Mesenchymal stem cell (in vitro differentiated cells and primary cell): ENCODE results near the gene PLD3.

Experiments
- DNase-seq: peaks from one replicate; pipeline ENCODE4 v3.0.0-alpha.2; 2013
- H2AFZ ChIP-seq: one replicate; pipeline ENCODE4 v1.6.1; 2013; ENCODE audit warnings: low read depth, mild to moderate bottlenecking, control low read depth, inconsistent platforms, low read length, moderate library complexity
- H2AK5ac ChIP-seq: 2 replicates; pipeline ENCODE4 v1.6.1; 2013; ENCODE audit warnings: low read length, moderate library complexity, mild to moderate bottlenecking, inconsistent platforms; ENCODE audit not compliant: severe bottlenecking
- H2BK120ac ChIP-seq: one replicate; pipeline ENCODE4 v1.6.1; 2013; ENCODE audit warnings: low read depth, mild to moderate bottlenecking, inconsistent platforms, low read length, moderate library complexity
- H2BK12ac ChIP-seq, 2 experiments: one replicate each; pipeline ENCODE4 v1.6.1; 2013; ENCODE audit warnings: inconsistent platforms in 2 of 2, low read length in 2 of 2, mild to moderate bottlenecking in 2 of 2, moderate library complexity in 2 of 2, control low read depth in 1 of 2
- H2BK15ac ChIP-seq: one replicate; pipeline ENCODE4 v1.6.1; 2013; ENCODE audit warnings: mild to moderate bottlenecking, low read depth, inconsistent platforms; ENCODE audit not compliant: poor library complexity, severe bottlenecking
- H2BK5ac ChIP-seq: 2 replicates; pipeline ENCODE4 v1.6.1; 2013; ENCODE audit warnings: low read depth, mild to moderate bottlenecking, low read length, control low read depth, inconsistent platforms; ENCODE audit not compliant: poor library complexity, severe bottlenecking
- H3K14ac ChIP-seq, 2 experiments: one replicate each; pipeline ENCODE4 v1.6.1; 2013; ENCODE audit warnings: inconsistent platforms in 2 of 2, low read length in 2 of 2, control low read depth in 1 of 2, mild to moderate bottlenecking in 1 of 2, moderate library complexity in 1 of 2
- H3K18ac ChIP-seq, 2 experiments: one replicate each; pipeline ENCODE4 v1.6.1; 2013; ENCODE audit warnings: inconsistent platforms in 2 of 2, low read length in 2 of 2, control low read depth in 1 of 2, low read depth in 1 of 2, mild to moderate bottlenecking in 1 of 2
- H3K23ac ChIP-seq, 2 experiments: one replicate each; pipeline ENCODE4 v1.6.1; 2013; ENCODE audit warnings: inconsistent platforms in 2 of 2, low read length in 2 of 2, mild to moderate bottlenecking in 2 of 2, moderate library complexity in 2 of 2, control low read depth in 1 of 2
- H3K27ac ChIP-seq: 2 replicates; pipeline ENCODE4 v1.5.1; 2013; ENCODE audit warnings: mild to moderate bottlenecking, moderate library complexity, low read length, control low read depth, inconsistent platforms; ENCODE audit not compliant: poor library complexity, severe bottlenecking
- H3K27me3 ChIP-seq, 2 experiments: 2 replicates each; pipeline versions ENCODE4 v1.6.1 to v1.7.0; 2013; ENCODE audit warnings: low read length in 2 of 2, mild to moderate bottlenecking in 2 of 2, moderate library complexity in 2 of 2, control low read depth in 1 of 2, inconsistent platforms in 1 of 2; ENCODE audit not compliant: control insufficient read depth in 1 of 2, insufficient read depth in 1 of 2
- H3K36me3 ChIP-seq, 2 experiments: 2 replicates each; pipeline versions ENCODE4 v1.6.1 to v1.7.0; 2013; ENCODE audit warnings: low read length in 2 of 2, control low read depth in 1 of 2, inconsistent platforms in 1 of 2, low read depth in 1 of 2, mild to moderate bottlenecking in 1 of 2; ENCODE audit not compliant: insufficient read depth in 2 of 2, control insufficient read depth in 1 of 2
- H3K4ac ChIP-seq, 2 experiments: one replicate each; pipeline ENCODE4 v1.6.1; 2013; ENCODE audit warnings: inconsistent platforms in 2 of 2, low read length in 2 of 2, mild to moderate bottlenecking in 2 of 2, moderate library complexity in 2 of 2, control low read depth in 1 of 2, low read depth in 1 of 2
- H3K4me1 ChIP-seq: 2 replicates; pipeline ENCODE4 v1.6.1; 2013; ENCODE audit warnings: low read depth, low read length, control low read depth; ENCODE audit not compliant: control insufficient read depth, insufficient read depth
- H3K4me2 ChIP-seq: 2 replicates; pipeline ENCODE4 v1.6.1; 2013; ENCODE audit warnings: low read length, mild to moderate bottlenecking, inconsistent platforms; ENCODE audit not compliant: poor library complexity, severe bottlenecking
- H3K4me3 ChIP-seq, 2 experiments: 2 replicates each; pipeline versions ENCODE4 v1.5.1 to v1.7.0; 2013; ENCODE audit warnings: low read length in 2 of 2, mild to moderate bottlenecking in 2 of 2, control low read depth in 1 of 2, low read depth in 1 of 2; ENCODE audit not compliant: insufficient read depth in 1 of 2
- H3K79me1 ChIP-seq: replicated peaks from 2 replicates; pipeline ENCODE4 v1.6.1; 2013; ENCODE audit warnings: mild to moderate bottlenecking, control low read depth, low read length, inconsistent platforms; ENCODE audit not compliant: poor library complexity, severe bottlenecking
- H3K9ac ChIP-seq: 2 replicates; pipeline ENCODE4 v1.7.0; 2013; ENCODE audit warnings: mild to moderate bottlenecking, low read length, moderate library complexity
- H3K9me3 ChIP-seq: 2 replicates; pipeline ENCODE4 v1.7.0; 2013; ENCODE audit warnings: mild to moderate bottlenecking, low read length; ENCODE audit not compliant: control insufficient read depth
- H4K8ac ChIP-seq: one replicate; pipeline ENCODE4 v1.6.1; 2013; ENCODE audit warnings: inconsistent platforms, mild to moderate bottlenecking, low read length, moderate library complexity
- H4K91ac ChIP-seq: one replicate; pipeline ENCODE4 v1.6.1; 2013; ENCODE audit warnings: mild to moderate bottlenecking, low read length, inconsistent platforms
- WGBS: methylation state at CpG from one replicate; pipeline ENCODE4 v1.1.7; 2013; ENCODE audit warnings: mixed read lengths; 5-methylcytosine and 5-hydroxymethylcytosine counted together

Gene PLD3

GRCh38 chr19:40360020-40360707 is 11.7 kb downstream of the PLD3 start:
- no peak overlapping the region for H3K27ac ChIP-seq
- H3K4me3 ChIP-seq: no peak overlapping the region
- 96% methylated on average over 13 of the region's 13 CpGs for WGBS
- no peak for DNase-seq
- no peaks in the 10 kb centered on the region for H3K27me3 ChIP-seq
- no peak overlapping the region for H2BK5ac ChIP-seq
- peak overlapping the region; percentile 14 for H4K91ac ChIP-seq
- H3K23ac ChIP-seq: no peak overlapping the region
- H3K14ac ChIP-seq: no peak overlapping the region
- no peak overlapping the region for H4K8ac ChIP-seq
- H3K9ac ChIP-seq: no peak overlapping the region
- H3K18ac ChIP-seq: no peak overlapping the region
- H3K4me2 ChIP-seq: no peak overlapping the region
- H2BK120ac ChIP-seq: no peak overlapping the region
- peaks cover 37% of the 10 kb centered on the region for H3K79me1 ChIP-seq
- H3K4ac ChIP-seq: no peak overlapping the region
- H2AFZ ChIP-seq: no peak overlapping the region
- H2BK15ac ChIP-seq: no peak overlapping the region
- H2BK12ac ChIP-seq: no peak overlapping the region
- no peaks in the 10 kb centered on the region for H3K9me3 ChIP-seq
- H2AK5ac ChIP-seq: no peak overlapping the region
- H3K4me1 ChIP-seq: peaks cover 9% of the 10 kb centered on the region
- H3K36me3 ChIP-seq: peaks cover 18 to 21% of the 10 kb centered on the region in 2 experiments

- H3K4me3 ChIP-seq: no peak overlapping the region
- H3K18ac ChIP-seq: no peak overlapping the region
- H3K36me3 ChIP-seq: peaks cover 16 to 19% of the 10 kb centered on the region in 2 experiments
- H3K4ac ChIP-seq: no peak overlapping the region
- no peak overlapping the region for H2BK5ac ChIP-seq
- H3K23ac ChIP-seq: no peak overlapping the region
- H4K8ac ChIP-seq: no peak overlapping the region
- no peak overlapping the region for H2BK12ac ChIP-seq
- H3K9ac ChIP-seq: no peak overlapping the region
- H3K4me1 ChIP-seq: peaks cover 9% of the 10 kb centered on the region
- no peak overlapping the region for H3K4me2 ChIP-seq
- no peaks in the 10 kb centered on the region for H3K27me3 ChIP-seq
- H2AK5ac ChIP-seq: no peak overlapping the region
- no peak overlapping the region for H3K14ac ChIP-seq
- no peaks in the 10 kb centered on the region for H3K9me3 ChIP-seq
- peak; percentile 33 for DNase-seq
- no peak overlapping the region for H2BK120ac ChIP-seq
- 94% methylated on average over 12 of the region's 12 CpGs for WGBS
- peaks cover 33% of the 10 kb centered on the region for H3K79me1 ChIP-seq
- H3K27ac ChIP-seq: no peak overlapping the region
- H2AFZ ChIP-seq: no peak overlapping the region
- H2BK15ac ChIP-seq: no peak overlapping the region
- no peak overlapping the region for H4K91ac ChIP-seq
Observed at GRCh38 chr19:40360708-40361241, 12.3 kb downstream of the PLD3 start.

GRCh38 chr19:40362160-40362559 is 13.7 kb downstream of the PLD3 start:
- no peak overlapping the region for H2AFZ ChIP-seq
- DNase-seq: no peak
- no peak overlapping the region for H3K4me3 ChIP-seq
- no peak overlapping the region for H3K23ac ChIP-seq
- 100% methylated on average over 2 of the region's 3 CpGs for WGBS
- H3K9ac ChIP-seq: no peak overlapping the region
- no peaks in the 10 kb centered on the region for H3K27me3 ChIP-seq
- H2AK5ac ChIP-seq: no peak overlapping the region
- no peak overlapping the region for H2BK12ac ChIP-seq
- no peak overlapping the region for H3K4me2 ChIP-seq
- no peaks in the 10 kb centered on the region for H3K9me3 ChIP-seq
- H3K4ac ChIP-seq: no peak overlapping the region
- no peak overlapping the region for H4K8ac ChIP-seq
- peaks cover 21% of the 10 kb centered on the region for H3K4me1 ChIP-seq
- H2BK15ac ChIP-seq: no peak overlapping the region
- H3K36me3 ChIP-seq: peaks cover 15 to 29% of the 10 kb centered on the region in 2 experiments
- H3K14ac ChIP-seq: no peak overlapping the region
- H2BK5ac ChIP-seq: no peak overlapping the region
- H2BK120ac ChIP-seq: no peak overlapping the region
- H3K27ac ChIP-seq: no peak overlapping the region
- H3K18ac ChIP-seq: no peak overlapping the region
- H3K79me1 ChIP-seq: peaks cover 25% of the 10 kb centered on the region
- no peak overlapping the region for H4K91ac ChIP-seq

GRCh38 chr19:40363069-40363468 is 14.6 kb downstream of the PLD3 start:
- Histone ChIP-seq H2AK5ac (no peak overlapping the region), H3K23ac (no peak overlapping the region), H3K4me1 (peaks cover 28% of the 10 kb centered on the region), H3K4me2 (no peak overlapping the region), H3K4me3 (no peak overlapping the region), H3K18ac (no peak overlapping the region), H4K8ac (no peak overlapping the region), H3K36me3 (peaks cover 21 to 39% of the 10 kb centered on the region in 2 experiments), H2BK12ac (no peak overlapping the region), H3K79me1 (peaks cover 31% of the 10 kb centered on the region), H4K91ac (no peak overlapping the region), H3K4ac (no peak overlapping the region), H2BK120ac (no peak overlapping the region), H3K14ac (no peak overlapping the region), H2AFZ (no peak overlapping the region), H3K9me3 (no peaks in the 10 kb centered on the region), H2BK5ac (no peak overlapping the region), H3K27me3 (no peaks in the 10 kb centered on the region), H3K27ac (no peak overlapping the region), H3K9ac (no peak overlapping the region), H2BK15ac (no peak overlapping the region)
- no peak for DNase-seq
- 77% methylated on average over 4 of the region's 5 CpGs for WGBS
